H9 (cell line): Measurements from ENCODE around the gene IRF4. TPM values are rescaled to one million over a fixed set of nuclear protein-coding genes. Genes with fewer than 3 reads are reported as not detected.

ENCODE experiments used
- DNase-seq: peaks from one replicate; pipeline ENCODE4 v3.0.0-alpha.2; 2017
- H2AFZ ChIP-seq: one replicate; pipeline ENCODE4 v1.6.1; 2013; ENCODE audit warnings: mild to moderate bottlenecking, low read length, control low read depth, moderate library complexity
- H2AK5ac ChIP-seq: 2 replicates; pipeline ENCODE4 v1.6.1; 2013; ENCODE audit warnings: low read length, control low read depth, mixed read lengths; ENCODE audit not compliant: insufficient read length
- H2BK120ac ChIP-seq: one replicate; pipeline ENCODE4 v1.6.1; 2013; ENCODE audit warnings: low read depth, mild to moderate bottlenecking, low read length, control low read depth, inconsistent platforms; ENCODE audit not compliant: poor library complexity, severe bottlenecking
- H2BK12ac ChIP-seq: 2 replicates; pipeline ENCODE4 v1.6.1; 2013; ENCODE audit warnings: low read length, control low read depth, mixed read lengths, low read depth; ENCODE audit not compliant: insufficient read length
- H2BK15ac ChIP-seq: 2 replicates; pipeline ENCODE4 v1.6.1; 2013; ENCODE audit warnings: low read depth, low read length, control low read depth
- H2BK20ac ChIP-seq: one replicate; pipeline ENCODE4 v1.6.1; 2013; ENCODE audit warnings: low read depth, mild to moderate bottlenecking, low read length, control low read depth, inconsistent platforms; ENCODE audit not compliant: poor library complexity, severe bottlenecking
- H2BK5ac ChIP-seq: 2 replicates; pipeline ENCODE4 v1.6.1; 2013; ENCODE audit warnings: low read length, control low read depth, mixed read lengths; ENCODE audit not compliant: insufficient read length
- H3K14ac ChIP-seq: 2 replicates; pipeline ENCODE4 v1.6.1; 2013; ENCODE audit warnings: low read length, control low read depth; ENCODE audit not compliant: insufficient read depth
- H3K18ac ChIP-seq: 2 replicates; pipeline ENCODE4 v1.6.1; 2013; ENCODE audit warnings: low read depth, mild to moderate bottlenecking, mixed read lengths, low read length, control low read depth; ENCODE audit not compliant: insufficient read length
- H3K23ac ChIP-seq: 2 replicates; pipeline ENCODE4 v1.6.1; 2013; ENCODE audit warnings: low read length, control low read depth, mixed read lengths, low read depth; ENCODE audit not compliant: insufficient read length
- H3K23me2 ChIP-seq: 2 replicates; pipeline ENCODE4 v1.6.1; 2013; ENCODE audit warnings: low read depth, mild to moderate bottlenecking, mixed read lengths, low read length, control low read depth; ENCODE audit not compliant: insufficient read length, poor library complexity, severe bottlenecking
- H3K27ac ChIP-seq: 2 replicates; pipeline ENCODE4 v1.5.1; 2013; ENCODE audit warnings: low read length, control low read depth, mixed read lengths, low read depth; ENCODE audit not compliant: insufficient read length
- H3K27me3 ChIP-seq: 2 replicates; pipeline ENCODE4 v1.6.1; 2013; ENCODE audit warnings: low read length, control low read depth, inconsistent platforms; ENCODE audit not compliant: insufficient read depth
- H3K4ac ChIP-seq: 2 replicates; pipeline ENCODE4 v1.6.1; 2013; ENCODE audit warnings: low read depth, mild to moderate bottlenecking, control low read depth, inconsistent platforms, low read length, moderate library complexity
- H3K4me1 ChIP-seq: 2 replicates; pipeline ENCODE4 v1.6.1; 2013; ENCODE audit warnings: low read length, control low read depth, inconsistent platforms; ENCODE audit not compliant: insufficient read depth
- H3K4me2 ChIP-seq: 2 replicates; pipeline ENCODE4 v1.6.1; 2013; ENCODE audit warnings: low read length, control low read depth, mixed read lengths; ENCODE audit not compliant: insufficient read length, insufficient read depth
- H3K56ac ChIP-seq: 2 replicates; pipeline ENCODE4 v1.6.1; 2013; ENCODE audit warnings: low read depth, mild to moderate bottlenecking, mixed read lengths, low read length, control low read depth; ENCODE audit not compliant: insufficient read length
- H3K79me1 ChIP-seq: 2 replicates; pipeline ENCODE4 v1.6.1; 2013; ENCODE audit warnings: low read depth, mild to moderate bottlenecking, moderate library complexity, low read length, control low read depth, inconsistent platforms; ENCODE audit not compliant: insufficient read depth, poor library complexity, severe bottlenecking
- H3K79me2 ChIP-seq: 2 replicates; pipeline ENCODE4 v1.6.1; 2013; ENCODE audit warnings: low read length, control low read depth, inconsistent platforms; ENCODE audit not compliant: insufficient read depth
- H3K9ac ChIP-seq: 2 replicates; pipeline ENCODE4 v1.6.1; 2013; ENCODE audit warnings: low read length, control low read depth, mixed read lengths; ENCODE audit not compliant: insufficient read length; ENCODE audit errors: extremely low read depth
- H3K9me3 ChIP-seq: one replicate; pipeline ENCODE4 v1.6.1; 2013; ENCODE audit warnings: low read depth, low read length, inconsistent platforms; ENCODE audit not compliant: control insufficient read depth
- H3T11ph ChIP-seq: one replicate; pipeline ENCODE4 v1.6.1; 2013; ENCODE audit warnings: mild to moderate bottlenecking, low read length, control low read depth, inconsistent platforms
- H4K20me1 ChIP-seq: one replicate; pipeline ENCODE4 v1.6.1; 2013; ENCODE audit not compliant: control insufficient read depth, insufficient read length, insufficient read depth
- H4K5ac ChIP-seq: 2 replicates; pipeline ENCODE4 v1.6.1; 2013; ENCODE audit warnings: low read depth, mild to moderate bottlenecking, mixed read lengths, low read length, control low read depth; ENCODE audit not compliant: insufficient read length
- H4K8ac ChIP-seq: replicated peaks from 2 replicates; pipeline ENCODE4 v1.6.1; 2013; ENCODE audit warnings: low read length, control low read depth, mixed read lengths, low read depth; ENCODE audit not compliant: insufficient read length
- H4K91ac ChIP-seq: 2 replicates; pipeline ENCODE4 v1.6.1; 2013; ENCODE audit warnings: low read depth, mild to moderate bottlenecking, moderate library complexity, mixed read lengths, low read length, control low read depth; ENCODE audit not compliant: insufficient read length
- H3K27ac Mint-ChIP-seq, 3 experiments: 2 replicates in 2 of 3; 3 replicates in 1 of 3; pipeline ENCODE4 v1.8.0; 2020 to 2021; ENCODE audit warnings: mixed read lengths in 3 of 3, mild to moderate bottlenecking in 1 of 3, moderate library complexity in 1 of 3
- H3K27me3 Mint-ChIP-seq: 2 replicates; pipeline ENCODE4 v1.8.0; 2021; ENCODE audit warnings: low read depth, mild to moderate bottlenecking, moderate library complexity, mixed read lengths
- H3K36me3 Mint-ChIP-seq, 3 experiments: 2 replicates in 2 of 3; 3 replicates in 1 of 3; pipeline ENCODE4 v1.8.0; 2020 to 2021; ENCODE audit warnings: low read depth in 3 of 3, mixed read lengths in 3 of 3; ENCODE audit not compliant: insufficient read depth in 1 of 3
- H3K4me1 Mint-ChIP-seq, 2 experiments: 2 replicates each; pipeline ENCODE4 v1.8.0; 2020; ENCODE audit warnings: mixed read lengths in 2 of 2
- H3K4me3 Mint-ChIP-seq, 2 experiments: 2 replicates in 1 of 2; 3 replicates in 1 of 2; pipeline ENCODE4 v1.8.0; 2020 to 2021; ENCODE audit warnings: mild to moderate bottlenecking in 2 of 2, mixed read lengths in 2 of 2, moderate library complexity in 1 of 2
- H3K9me3 Mint-ChIP-seq, 2 experiments: 2 replicates in 1 of 2; 3 replicates in 1 of 2; pipeline ENCODE4 v1.8.0; 2020; ENCODE audit warnings: mild to moderate bottlenecking in 2 of 2, mixed read lengths in 2 of 2, moderate library complexity in 1 of 2
- WGBS: extraction: QIAGEN DNeasy Blood & Tissue Kit; methylation state at CpG from one replicate; pipeline ENCODE4 v1.1.7; 2013; ENCODE audit warnings: missing lambda C conversion rate, low lambda C conversion rate, mixed read lengths; ENCODE audit not compliant: insufficient read length; ENCODE audit errors: extremely low coverage; 5-methylcytosine and 5-hydroxymethylcytosine counted together
- total RNA-seq: library from RNA; stranded (reverse); gene quantifications from 2 replicates; pipeline ENCODE4 v1.2.1, GENCODE V29; 2021
- TF ChIP-seq, protein P1 (sequence below): fragments of 200-600 bp; sonication (generic); conservative IDR thresholded peaks from 3 replicates; pipeline ENCODE4 v1.8.0; 2021; ENCODE audit warnings: antibody characterized with exemption, mild to moderate bottlenecking

IRF4 gene
- total RNA-seq, 1 experiment from 2014 or later, result 0.31 TPM

DNA sequence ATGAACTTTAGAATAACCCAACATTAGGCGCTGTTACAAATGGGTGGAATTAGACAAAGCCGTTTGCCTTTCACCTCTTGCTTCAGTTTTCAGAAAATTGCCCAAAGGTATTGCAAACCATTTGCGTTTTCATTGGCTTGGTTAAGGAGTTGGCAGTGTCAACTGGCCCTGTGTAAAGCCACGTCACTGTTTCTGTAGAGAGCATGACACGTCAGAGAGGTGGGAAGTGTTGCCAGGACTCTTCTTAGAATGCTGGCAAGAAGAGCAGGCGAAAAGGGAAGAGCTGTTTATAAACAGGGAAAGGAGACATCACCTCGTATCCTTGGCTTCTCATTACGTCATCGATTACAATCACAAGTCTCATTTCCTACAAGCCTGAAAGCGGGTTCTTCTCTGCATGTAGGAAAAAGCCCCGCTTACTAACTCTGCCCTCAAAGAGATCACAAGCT is 4.2 kb upstream of the IRF4 start:
- H3K9me3 Mint-ChIP-seq, result no peaks in the 10 kb centered on the region; a peak in 1 of 5 replicates

More for the DNA sequence above, 4.2 kb upstream of the IRF4 start:
- H4K8ac ChIP-seq, result no peak overlapping the region
- peaks cover 15% of the 10 kb centered on the region for H3K23me2 ChIP-seq
- H3K23ac ChIP-seq, result no peak overlapping the region
- no peaks in the 10 kb centered on the region for H3K9me3 ChIP-seq
- peaks cover 87% of the 10 kb centered on the region for H3K27me3 Mint-ChIP-seq
- no peak overlapping the region for H2BK12ac ChIP-seq
- no peak overlapping the region for H3K9ac ChIP-seq
- no peak overlapping the region for H2BK20ac ChIP-seq
- H4K5ac ChIP-seq, result no peak overlapping the region
- no peak overlapping the region for H3K27ac Mint-ChIP-seq
- H3T11ph ChIP-seq, result no peak overlapping the region
- H3K4ac ChIP-seq, result no peak overlapping the region
- H3K14ac ChIP-seq, result no peak overlapping the region
- no peak overlapping the region for H2AK5ac ChIP-seq
- no peak overlapping the region for H3K27ac ChIP-seq
- H3K27me3 ChIP-seq, result peaks cover 7% of the 10 kb centered on the region; the same call in 1 of the 2 replicates
- H3K18ac ChIP-seq, result no peak overlapping the region
- no peak overlapping the region for H2AFZ ChIP-seq
- no peak overlapping the region for H2BK120ac ChIP-seq
- H3K4me1 ChIP-seq, result no peaks in the 10 kb centered on the region
- peaks cover 0 to 5% of the 10 kb centered on the region in 2 experiments; a peak in 1 of 4 replicates for H3K4me1 Mint-ChIP-seq
- no peak overlapping the region for H2BK15ac ChIP-seq
- H3K4me2 ChIP-seq, result no peak overlapping the region
- no peak overlapping the region for H3K56ac ChIP-seq
- no peak for DNase-seq
- no peaks in the 10 kb centered on the region for H3K79me1 ChIP-seq
- H3K79me2 ChIP-seq, result no peaks in the 10 kb centered on the region
- TF ChIP-seq, protein P1, sequence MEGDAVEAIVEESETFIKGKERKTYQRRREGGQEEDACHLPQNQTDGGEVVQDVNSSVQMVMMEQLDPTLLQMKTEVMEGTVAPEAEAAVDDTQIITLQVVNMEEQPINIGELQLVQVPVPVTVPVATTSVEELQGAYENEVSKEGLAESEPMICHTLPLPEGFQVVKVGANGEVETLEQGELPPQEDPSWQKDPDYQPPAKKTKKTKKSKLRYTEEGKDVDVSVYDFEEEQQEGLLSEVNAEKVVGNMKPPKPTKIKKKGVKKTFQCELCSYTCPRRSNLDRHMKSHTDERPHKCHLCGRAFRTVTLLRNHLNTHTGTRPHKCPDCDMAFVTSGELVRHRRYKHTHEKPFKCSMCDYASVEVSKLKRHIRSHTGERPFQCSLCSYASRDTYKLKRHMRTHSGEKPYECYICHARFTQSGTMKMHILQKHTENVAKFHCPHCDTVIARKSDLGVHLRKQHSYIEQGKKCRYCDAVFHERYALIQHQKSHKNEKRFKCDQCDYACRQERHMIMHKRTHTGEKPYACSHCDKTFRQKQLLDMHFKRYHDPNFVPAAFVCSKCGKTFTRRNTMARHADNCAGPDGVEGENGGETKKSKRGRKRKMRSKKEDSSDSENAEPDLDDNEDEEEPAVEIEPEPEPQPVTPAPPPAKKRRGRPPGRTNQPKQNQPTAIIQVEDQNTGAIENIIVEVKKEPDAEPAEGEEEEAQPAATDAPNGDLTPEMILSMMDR, result no peak
- H3K36me3 Mint-ChIP-seq, result no peaks in the 10 kb centered on the region
- WGBS, result no CpG with 5 or more reads among the region's 11 CpGs
- H4K91ac ChIP-seq, result no peak overlapping the region
- H2BK5ac ChIP-seq, result no peak overlapping the region
- H3K4me3 Mint-ChIP-seq, result no peak overlapping the region
- no peaks in the 10 kb centered on the region for H4K20me1 ChIP-seq
